GM12875 (cell line): ENCODE measurements around the gene POU6F2.

Experiments used
- H3K4me3 ChIP-seq: one replicate; pipeline ENCODE4 v1.5.1; 2011; ENCODE audit warnings: low read depth, low read length, control low read depth
- TF ChIP-seq, protein P1 (sequence below): IDR thresholded peaks from 2 replicates; pipeline ENCODE4 v1.5.1; 2011; ENCODE audit warnings: low read depth, mild to moderate bottlenecking, control low read depth, inconsistent platforms, low read length, moderate library complexity, borderline replicate concordance; ENCODE audit not compliant: insufficient read depth

The POU6F2 gene

GRCh38 chr7:39164887-39165286 is 187.2 kb downstream of the POU6F2 start:
- H3K4me3 ChIP-seq, result no peak overlapping the region
- TF ChIP-seq, protein P1, sequence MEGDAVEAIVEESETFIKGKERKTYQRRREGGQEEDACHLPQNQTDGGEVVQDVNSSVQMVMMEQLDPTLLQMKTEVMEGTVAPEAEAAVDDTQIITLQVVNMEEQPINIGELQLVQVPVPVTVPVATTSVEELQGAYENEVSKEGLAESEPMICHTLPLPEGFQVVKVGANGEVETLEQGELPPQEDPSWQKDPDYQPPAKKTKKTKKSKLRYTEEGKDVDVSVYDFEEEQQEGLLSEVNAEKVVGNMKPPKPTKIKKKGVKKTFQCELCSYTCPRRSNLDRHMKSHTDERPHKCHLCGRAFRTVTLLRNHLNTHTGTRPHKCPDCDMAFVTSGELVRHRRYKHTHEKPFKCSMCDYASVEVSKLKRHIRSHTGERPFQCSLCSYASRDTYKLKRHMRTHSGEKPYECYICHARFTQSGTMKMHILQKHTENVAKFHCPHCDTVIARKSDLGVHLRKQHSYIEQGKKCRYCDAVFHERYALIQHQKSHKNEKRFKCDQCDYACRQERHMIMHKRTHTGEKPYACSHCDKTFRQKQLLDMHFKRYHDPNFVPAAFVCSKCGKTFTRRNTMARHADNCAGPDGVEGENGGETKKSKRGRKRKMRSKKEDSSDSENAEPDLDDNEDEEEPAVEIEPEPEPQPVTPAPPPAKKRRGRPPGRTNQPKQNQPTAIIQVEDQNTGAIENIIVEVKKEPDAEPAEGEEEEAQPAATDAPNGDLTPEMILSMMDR, result no peak

DNA sequence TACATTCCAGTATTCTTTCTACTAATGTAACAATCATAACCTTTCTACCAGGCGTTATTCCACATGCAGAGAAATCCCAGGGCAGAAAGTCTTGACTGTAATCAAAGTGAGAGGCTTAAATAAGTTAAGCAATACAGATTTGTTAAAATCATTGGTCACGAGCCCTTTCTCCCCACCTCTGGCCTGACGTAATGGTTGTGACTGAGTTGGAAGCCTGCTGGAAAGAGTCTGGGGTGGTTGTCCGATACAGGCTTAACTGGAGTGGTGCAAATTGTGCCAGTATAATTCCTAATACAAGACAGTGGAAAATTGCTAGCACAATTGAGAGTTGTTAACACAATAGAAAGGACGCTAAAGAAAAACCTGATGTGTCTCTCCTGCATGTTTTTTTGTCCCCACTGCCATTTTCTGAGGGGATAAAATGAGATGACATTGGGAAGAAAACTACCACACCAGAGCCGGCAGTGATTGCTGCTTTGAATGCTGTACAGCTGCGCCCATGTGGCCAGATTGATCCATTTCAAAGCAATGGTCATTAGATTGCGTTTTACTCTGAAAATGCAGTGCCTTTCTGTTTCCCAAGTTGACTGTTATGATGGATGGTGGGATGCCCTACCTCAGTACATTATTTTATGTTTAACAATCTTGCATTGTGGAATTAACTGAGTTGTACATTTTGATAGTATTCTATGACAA is 190.8 kb downstream of the POU6F2 start:
- TF ChIP-seq, protein P1, result no peak
- no peak overlapping the region for H3K4me3 ChIP-seq

GRCh38 chr7:39172137-39172536 is 194.4 kb downstream of the POU6F2 start:
- TF ChIP-seq, protein P1, result no peak
- no peak overlapping the region for H3K4me3 ChIP-seq

GRCh38 chr7:39181398-39181797 is 203.7 kb downstream of the POU6F2 start:
- H3K4me3 ChIP-seq, result no peak overlapping the region
- TF ChIP-seq, protein P1, result no peak

DNA sequence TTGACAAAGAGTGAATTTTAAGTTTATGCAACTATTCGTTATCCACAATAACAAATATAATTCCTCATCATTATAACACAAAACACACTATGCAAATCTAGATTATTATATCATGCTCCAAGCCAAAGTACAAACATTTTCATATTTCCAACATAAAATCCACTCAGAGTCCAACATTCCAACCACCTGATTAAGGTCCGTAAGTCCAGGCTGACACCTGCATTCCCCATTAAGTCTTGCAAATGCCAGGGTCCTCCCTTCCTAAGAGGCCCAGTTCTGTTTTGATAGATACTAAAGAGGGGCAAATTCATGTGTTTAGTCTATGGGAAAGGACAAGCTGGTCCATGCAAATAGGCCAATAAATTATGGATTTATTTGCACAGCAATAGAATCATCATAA is 206.1 kb downstream of the POU6F2 start:
- H3K4me3 ChIP-seq, result no peak overlapping the region
- TF ChIP-seq, protein P1, result no peak

DNA sequence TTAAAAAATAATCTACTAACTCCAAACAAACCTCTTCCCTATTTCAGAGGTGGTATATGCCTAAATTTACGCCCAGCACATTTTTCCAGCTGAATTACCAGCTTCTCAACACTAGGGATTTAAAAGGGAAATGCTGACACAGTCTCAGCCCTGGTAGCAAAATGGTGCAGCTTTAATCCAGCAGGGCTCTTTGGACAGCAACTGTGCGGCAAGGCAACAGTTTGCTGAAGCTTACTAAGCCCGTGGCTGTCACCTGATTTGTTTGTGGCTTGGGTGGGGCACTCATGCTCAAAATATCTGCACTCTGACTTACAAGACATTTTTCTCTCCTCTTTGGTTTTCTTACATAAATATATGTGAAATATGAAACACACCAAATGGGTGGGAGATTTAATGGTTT is 206.7 kb downstream of the POU6F2 start:
- H3K4me3 ChIP-seq, result no peak overlapping the region
- TF ChIP-seq, protein P1, result no peak

DNA sequence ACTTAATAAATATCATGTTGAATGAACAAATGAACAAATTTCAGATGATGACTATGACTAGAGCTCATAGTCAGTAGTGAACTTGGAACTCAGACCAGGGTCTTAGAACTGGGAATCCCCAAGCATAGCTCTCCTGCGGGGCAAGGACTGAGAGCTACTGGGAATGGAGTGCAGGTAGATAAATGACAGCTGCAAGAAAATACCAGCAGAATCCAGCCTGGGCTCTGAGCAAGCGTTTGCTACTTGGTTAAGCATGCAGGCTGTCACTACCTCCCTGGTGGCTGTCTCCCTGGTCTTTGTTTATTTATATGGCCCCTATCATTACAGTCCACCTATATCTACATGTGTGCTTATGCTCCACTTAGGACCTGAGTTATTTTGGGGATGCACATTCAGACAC is 208.4 kb downstream of the POU6F2 start:
- TF ChIP-seq, protein P1, result no peak
- H3K4me3 ChIP-seq, result no peak overlapping the region
